ENCODE measurements around the gene GRIK3. TPM values are rescaled to one million over a fixed set of nuclear protein-coding genes. Genes with fewer than 3 reads are reported as not detected.
A peak's percentile ranks its signal among the peaks of the same experiment; 100 is the strongest.
"Not testable (repeated sequence)": the region's sequence is repeated elsewhere in the genome, so short reads cannot be mapped to it uniquely, and the experiment has no call there.

The GRIK3 gene
- polyA plus RNA-seq, 1 donor = 3.4 TPM

DNA sequence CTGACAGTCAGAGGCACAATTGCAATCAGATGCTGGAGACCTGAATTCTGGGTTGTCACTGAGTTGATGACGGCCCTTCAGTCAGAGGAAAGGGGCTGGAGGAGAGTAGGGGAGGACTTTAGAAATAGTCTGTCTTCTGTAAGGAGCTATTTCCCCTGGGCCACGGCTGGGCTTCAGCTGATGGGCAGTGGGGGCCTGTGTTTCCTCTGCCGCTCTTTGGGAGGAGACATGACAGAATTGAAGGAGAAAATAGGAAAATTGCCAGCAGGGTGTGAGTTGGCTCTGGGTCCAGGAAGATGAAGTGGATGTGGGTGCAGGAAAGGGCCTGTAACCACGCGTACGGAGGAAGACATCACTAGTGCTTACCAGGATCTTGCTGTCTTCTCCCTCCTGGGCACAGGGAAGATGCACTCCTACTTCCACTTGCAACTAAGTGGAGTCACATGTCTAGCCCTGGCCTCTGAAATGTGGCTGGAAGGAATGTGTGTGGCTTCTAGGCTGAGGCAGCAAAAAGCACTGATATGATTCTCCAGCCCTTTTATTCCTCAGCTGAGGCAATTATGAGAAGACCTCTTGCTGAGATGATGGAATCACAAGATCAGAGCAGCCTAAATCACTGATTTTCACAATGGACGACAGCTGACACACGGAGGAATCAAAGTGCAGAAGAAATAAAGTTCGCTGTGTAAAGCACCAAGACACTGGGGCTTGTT lies 250.0 kb downstream of the GRIK3 start:
- DNase-seq = no peak

DNA sequence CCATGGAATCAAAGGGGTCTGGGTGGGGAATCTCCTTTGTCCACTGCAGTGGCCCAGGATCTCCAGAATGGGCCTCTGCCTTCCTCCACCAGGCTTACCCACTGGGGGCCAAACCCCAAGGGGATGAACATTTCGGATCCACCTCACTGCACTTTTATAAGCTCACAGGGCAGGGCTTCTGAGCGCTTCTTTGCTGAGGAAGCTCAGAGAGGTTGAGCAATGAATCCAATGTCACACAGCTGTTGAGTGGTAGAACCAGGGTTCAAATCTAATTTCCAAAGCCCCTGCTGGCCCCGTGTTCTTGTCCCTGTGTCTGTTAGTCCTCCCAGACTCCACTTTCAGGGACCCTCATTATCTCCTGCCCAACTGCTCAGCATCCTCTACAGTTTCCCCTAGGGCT lies 250.8 kb downstream of the GRIK3 start:
- no peak for DNase-seq

DNA sequence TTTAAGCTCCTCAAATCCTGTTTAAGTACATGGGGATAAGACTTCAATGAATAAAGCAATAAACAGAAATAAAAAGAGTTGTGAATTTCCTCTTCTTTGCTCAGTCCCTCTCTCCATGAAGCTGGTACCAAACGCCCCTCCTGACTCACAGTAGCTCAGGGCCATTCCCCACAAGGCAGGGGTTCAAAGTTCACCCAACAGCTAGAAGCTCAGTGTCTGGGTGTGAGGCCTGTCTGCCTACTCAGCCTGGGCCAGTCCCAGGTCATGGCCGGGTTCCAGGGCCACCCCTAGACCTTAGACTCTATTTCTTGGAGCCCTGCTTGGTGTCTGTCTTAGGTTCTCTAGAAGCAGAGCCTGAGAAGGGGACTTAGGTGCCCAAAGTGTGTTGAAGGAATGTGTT lies 251.5 kb downstream of the GRIK3 start:
- no peak for DNase-seq

DNA sequence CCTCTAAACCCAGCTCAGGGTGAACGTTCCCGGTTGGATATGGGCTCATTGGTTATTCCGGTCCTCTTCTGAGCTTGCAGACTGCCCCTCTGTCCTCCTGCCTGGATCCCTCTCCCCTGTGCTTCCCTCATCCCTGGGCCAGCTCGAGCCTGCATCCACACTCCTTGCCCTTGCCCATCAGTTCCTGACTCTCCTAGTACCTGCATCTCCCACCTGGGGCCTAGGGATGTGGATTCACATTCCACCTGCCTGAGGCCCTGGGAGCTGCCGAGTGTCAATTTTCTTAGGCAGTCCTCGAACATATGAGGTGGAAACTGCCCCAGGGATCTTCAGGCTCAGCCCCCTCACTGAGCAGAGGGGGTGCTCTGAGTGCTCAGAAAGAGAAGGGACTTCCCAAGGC lies 252.2 kb downstream of the GRIK3 start:
- DNase-seq = no peak

DNA sequence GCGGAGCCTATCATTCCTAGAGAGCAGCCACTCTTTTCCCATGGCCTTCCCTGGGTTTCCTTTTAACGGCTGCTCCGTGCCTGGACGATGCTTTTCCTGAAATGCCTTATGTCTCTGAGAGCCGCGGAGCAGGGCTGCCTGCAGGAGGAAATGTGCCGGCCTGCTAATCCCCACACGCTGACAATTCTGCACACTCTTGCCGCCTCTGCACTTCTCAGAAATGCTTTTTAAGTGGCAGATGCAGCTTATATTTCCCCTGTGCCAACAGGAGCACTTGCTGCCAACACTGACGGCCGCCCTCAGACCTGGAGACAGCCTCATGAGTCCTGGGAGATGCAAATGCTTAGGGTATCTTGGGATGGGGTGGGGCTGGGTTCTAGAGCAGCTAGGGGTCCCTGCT lies 253.2 kb downstream of the GRIK3 start:
- DNase-seq = no peak

DNA sequence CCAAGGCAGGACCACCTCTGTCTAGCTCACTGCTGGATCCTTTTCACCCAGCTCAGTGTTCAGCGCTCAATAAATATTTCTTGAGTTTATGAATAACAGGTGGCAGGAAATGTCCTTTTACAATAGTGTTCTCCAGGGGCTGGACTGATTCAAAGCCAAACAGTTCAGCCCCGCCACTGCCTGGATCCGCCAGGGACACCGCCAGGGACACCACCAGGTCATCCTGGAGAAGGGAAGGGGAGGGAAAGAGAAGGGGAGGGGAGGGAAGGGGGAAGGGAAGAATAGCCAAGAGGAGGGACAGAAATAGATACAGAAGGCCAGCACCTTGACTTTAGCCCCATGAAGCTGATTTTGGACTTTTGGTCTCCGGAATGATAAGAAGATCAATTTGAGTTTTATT lies 255.6 kb downstream of the GRIK3 start:
- no peak for DNase-seq

DNA sequence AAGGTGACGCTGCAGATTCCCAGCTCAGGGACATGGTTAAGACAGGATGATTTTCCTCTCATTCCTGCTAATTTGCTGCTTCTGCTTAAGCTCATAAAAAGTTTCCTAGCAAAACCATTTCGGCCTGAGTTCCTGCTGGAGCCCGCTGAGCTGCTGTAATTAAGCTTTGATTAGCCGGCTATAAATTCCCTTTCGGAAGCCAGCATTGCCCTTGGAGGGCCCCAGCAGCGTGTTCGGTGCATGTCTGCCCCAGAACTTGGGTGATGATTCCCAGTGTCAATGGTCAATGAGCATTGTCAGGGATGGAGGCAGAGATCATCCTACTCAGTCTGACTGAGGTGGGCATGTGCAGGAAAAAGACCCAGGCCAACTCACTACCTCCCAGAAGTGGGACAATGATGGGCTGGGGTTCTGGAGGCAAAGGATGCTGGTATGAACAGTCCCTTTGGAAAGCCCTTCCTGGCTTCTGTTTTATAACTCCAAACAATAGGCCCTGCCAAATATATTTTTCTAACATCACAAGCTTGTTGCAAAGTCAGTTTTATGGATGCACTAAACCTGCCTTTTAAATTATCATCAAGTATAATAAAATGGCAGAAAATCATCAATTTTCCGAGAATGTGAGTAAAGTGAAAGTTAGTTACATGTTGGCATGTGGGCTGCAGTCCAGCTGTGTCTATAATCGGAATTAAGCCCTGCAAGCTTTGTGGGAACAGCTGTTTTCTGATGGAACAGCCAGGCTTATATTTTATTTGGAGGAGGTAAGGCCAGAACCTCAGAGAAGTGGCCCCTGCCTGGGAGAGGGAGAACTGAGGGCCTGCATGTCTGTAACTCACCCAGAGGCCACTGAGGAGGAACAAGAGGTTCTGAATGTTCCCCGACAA lies 257.1 kb downstream of the GRIK3 start:
- DNase-seq = peak; percentile 47

DNA sequence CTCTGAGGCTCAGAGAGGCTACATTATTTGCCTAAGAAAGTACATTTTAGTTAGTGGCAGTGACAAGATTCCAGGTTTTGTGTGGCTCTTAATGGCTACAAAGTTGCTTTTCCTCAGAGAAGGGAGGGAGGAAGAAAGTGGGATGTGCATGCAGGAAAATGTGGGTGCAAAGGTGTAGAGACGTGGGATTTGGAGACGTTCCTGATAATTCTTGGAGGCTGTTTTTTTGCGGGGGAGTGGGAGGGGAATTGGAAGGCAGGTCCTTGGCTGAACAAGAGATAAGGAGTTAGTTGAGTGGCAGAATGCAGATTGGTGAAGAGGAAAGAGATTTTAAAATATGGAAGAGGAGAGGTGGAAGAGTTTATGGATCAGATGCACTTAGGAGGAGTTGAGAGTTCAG lies 258.1 kb downstream of the GRIK3 start:
- no peak for DNase-seq

DNA sequence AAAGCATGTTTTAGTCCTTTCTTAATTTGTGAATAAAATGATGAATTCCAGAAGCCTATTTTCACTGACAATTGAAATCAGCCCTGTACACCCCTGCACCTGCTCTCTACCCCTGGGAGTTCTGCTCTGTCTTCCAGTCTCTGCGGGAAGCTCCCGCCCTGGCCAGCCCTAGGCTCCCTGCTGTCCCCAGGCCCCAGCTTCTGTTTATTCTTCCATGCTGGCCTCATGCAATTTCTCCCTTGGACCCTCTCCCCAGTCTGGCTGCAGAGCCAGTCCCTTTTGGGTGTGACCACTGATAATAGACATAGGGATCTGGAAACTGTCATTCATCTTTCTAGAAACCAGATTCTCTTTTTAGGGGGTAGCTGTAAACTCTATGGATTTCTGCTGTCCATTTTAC lies 258.6 kb downstream of the GRIK3 start:
- DNase-seq = no peak

DNA sequence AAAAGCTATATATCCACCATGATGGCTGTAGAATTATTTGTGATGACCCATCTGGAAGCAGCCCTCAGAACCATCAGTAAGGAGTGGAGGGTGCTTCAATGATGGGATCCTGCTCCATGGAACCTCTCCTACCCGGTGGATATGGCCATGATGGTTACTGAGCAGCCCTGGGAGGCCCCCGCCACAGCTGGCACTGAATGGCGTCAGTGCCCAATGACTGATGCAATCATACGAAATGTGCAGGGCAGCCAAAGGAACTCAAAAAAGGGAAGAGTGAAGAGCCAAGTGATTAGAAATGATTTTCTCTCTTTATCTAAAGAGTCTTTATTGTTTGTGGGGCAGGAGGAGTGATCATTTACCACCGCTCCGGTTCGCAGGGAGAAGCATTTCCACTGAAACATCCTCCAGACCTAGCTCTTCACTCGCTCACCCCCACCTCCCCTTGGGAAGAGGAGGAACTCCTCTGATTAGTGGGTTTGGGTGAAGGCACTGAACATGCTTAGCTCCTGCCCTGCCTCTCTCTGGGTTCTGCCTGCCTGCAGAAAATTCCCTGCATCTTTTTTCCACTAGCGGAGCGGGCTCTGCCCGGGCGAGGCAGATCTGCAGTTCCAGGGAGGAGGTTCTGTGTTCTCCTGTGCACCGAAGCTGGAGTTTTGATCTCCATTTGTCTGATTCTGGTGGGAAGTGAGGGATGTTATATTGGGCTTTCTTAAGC lies 260.3 kb downstream of the GRIK3 start:
- DNase-seq = no peak

DNA sequence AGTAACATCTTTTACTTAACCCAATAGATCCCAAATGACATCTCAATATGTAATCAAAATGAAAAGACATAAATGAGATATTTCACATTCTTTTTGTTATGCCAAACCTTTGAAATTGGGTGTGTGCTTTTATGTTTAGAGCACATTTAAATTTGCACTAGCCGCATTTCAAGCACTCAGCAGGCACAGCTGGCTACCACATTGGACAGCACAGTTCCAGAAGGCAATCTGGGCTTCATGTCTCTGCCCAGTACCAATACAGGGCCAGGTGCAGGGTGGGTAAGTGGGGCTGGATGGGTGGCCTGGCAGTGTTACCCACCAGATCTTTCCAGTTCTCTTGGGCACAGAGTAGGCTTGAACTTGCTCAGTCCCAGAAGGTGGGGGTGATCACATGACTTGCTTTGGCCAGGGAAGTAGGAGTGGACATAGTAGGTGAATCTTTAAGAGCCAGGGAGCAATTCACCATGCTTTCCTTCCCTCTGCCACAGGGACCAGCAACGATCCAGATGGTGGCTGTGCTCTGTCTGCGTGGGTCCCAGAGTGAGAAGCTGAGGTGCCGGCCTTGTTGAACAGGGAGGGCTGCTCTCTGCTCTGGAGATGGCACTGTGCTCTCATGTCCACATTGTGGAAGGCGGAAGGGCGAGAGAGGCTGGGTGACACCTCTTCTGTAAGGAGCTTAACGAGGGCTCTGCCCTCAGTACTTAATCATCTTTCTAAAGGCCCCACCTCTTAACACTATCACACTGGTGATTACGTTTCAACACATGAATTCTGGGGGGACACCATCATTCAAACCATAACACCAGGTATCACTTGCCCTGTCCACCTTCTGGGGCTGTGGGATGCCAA lies 261.4 kb downstream of the GRIK3 start:
- DNase-seq = no peak

DNA sequence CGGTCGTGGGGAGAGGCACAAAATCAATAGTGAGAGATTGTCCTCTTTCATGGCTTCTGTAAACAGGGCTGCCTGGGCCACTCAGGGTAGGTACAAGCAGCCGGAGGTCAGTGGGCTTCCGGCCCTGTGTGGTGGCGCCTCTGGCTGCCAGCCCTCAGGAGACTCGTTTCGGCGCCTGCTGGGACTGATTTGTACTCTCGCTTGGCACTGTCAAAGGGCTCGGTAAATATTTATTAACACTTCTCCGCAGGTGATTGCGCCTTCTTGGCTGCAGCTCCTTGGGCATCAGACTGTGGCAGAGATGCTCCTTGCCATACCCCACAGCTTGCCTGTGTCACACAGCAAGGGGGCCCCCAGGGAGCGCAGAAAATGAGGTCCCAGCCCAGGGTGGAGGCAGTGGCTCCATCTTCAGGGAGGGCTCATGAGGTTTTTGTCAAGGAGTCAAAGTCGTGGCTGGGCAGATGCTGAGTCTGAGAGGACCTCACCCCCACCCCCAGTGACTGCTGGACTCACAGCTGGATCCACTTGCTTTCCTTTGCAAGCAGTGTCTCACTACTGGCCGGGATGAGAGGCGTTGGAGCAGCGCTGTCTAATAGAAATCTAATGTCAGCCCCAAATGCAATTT lies 262.5 kb downstream of the GRIK3 start:
- no peak for DNase-seq

DNA sequence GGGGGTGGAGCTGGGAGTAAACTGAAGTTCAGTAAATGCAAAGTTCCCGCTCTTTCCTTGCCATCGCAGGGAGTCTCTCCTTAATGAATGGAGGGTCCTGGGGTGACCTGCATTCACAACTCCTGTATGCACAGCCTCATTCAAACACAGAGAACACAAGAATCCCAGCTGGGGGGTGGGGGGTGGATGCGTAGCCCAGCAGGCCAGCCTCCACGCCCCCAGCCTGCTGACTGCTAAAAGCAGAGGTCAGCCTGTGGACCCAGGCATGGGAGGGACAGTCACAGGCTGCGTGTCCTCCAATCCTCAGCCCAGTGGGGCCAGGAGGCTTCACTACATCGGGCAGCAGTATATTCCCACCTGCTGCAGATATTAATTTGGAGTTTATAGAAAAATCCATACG lies 263.1 kb downstream of the GRIK3 start:
- no peak for DNase-seq

DNA sequence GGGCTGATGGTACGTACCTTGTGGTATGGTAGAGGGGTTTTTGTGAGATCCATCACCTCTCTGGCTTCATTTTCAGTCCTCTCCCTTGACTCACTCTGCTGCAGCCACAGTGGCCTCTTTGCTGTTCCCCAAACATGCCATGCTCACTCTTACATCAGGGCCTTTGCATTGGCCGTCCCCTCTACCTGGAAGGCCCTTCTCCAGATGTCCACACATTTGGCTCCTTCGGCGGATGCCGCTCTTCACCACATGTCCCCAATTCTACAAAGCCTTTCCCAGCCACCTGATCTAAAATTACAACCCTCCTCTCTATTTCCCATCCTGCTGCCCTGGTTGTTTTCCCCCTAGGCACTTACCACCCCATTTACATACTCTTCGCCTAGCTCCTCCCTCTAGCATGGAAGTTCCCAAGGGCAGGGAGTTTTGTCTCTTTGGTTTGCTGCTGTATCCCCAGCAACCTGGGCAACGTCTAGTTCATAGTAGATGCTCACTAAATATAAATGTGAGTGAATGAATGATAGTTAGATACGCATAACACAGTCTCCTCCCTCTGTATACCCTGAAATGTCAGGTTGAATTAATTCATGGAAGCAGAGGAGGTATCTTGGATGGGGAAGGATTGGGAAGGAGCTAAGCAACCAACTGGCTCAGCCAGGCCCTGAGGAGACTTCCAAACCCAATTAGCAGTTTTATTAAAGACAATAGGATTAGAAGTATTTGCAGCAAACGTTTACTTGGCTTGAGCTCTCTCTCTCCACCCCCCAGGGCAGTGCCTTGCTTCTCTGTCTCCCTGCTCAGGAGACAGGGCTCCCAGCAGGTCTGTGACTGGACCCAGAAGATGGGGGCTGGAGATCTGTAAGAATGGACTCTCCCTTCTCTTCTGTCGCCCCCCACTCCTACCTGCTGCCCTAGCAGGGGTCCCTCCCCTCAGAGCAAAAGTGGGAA lies 264.2 kb downstream of the GRIK3 start:
- DNase-seq = no peak

DNA sequence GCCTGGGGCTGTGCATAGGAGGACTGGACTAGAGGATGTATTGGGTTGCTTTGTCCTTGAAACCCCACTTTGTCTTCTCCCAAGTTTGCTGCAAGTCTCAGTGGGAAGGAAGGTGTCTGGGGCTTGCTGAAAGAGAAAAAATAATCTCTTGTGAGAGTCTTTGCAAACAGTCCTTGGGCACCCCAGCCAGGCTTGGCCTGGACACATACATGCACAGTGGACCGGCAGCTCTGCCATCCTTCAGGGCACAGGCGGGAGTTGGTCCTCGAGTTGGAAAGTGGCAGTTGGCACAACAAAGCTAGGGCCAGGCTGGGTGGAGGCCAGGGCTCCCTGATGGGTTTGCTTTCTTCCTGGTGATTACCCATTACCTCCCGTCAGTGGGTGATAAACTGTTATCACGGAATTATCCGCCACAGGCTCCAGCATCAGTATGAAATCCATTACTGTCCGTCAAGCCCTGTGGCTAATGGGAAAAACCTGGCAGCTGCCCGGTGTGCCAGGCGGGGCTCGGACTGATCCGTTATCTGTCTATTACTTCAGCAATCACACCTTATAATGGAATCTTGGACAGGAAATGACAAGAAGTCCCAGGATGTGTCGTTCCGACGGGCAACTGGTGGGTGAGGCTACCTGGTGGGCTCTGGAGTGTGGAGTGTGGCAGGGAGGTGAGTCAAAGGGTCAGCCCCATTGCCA lies 265.7 kb downstream of the GRIK3 start:
- DNase-seq = no peak

DNA sequence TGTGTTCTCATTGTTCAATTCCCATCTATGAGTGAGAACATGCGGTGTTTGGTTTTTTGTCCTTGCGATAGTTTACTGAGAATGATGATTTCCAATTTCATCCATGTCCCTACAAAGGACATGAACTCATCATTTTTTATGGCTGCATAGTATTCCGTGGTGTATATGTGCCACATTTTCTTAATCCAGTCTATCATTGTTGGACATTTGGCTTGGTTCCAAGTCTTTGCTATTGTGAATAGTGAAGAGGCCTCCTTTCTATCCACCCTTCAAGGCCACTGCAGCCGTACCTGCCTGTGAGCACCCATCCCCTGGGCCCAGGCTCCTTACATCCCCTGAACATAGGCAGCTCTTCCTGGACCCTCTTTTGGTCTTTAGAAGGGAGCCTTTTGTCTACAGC lies 266.9 kb downstream of the GRIK3 start:
- DNase-seq = not testable (repeated sequence)

DNA sequence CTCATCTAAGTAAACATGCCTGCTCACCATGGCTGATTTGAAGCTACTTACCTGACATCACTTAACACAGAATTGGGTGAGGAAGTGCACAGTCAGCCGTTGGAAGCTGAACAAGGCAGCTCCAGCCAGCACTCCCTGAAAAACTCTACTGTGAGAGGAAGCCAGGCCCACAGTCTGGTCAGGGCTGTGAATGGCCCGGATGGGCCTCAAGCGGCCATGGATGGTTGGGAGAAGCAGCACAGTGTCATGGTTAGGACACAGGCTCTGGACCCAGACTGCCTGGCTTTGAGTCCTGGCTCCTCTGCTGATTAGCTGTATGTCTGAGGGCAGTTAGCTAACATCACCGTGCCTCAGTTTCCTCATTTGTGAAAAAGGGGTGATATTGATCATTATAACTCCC lies 267.8 kb downstream of the GRIK3 start:
- DNase-seq = no peak

DNA sequence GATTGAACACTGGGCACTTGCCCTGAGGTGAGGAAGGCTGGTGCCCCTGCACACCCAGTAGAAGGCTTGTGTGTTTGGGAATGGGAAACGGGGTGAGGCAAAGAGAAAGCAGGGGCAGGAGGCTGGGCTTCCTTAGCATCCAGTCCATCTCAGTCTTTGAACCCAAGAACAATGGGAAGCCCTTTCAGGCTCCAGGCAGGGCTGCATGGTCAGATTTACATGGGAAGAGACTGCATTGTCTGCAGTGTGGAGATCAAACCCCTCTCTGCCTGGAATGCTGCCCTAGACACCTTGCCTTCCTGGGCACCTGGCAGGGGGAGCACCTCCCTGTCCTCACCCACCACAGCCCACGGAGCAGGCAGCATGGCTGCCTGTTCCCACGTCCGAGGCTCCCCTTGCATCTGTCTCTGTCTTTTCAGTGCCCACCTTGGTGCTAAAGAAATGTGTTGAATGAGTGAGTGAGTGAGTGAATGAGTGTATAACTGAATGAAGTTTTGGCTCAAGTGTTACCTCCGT lies 268.5 kb downstream of the GRIK3 start:
- DNase-seq = no peak

DNA sequence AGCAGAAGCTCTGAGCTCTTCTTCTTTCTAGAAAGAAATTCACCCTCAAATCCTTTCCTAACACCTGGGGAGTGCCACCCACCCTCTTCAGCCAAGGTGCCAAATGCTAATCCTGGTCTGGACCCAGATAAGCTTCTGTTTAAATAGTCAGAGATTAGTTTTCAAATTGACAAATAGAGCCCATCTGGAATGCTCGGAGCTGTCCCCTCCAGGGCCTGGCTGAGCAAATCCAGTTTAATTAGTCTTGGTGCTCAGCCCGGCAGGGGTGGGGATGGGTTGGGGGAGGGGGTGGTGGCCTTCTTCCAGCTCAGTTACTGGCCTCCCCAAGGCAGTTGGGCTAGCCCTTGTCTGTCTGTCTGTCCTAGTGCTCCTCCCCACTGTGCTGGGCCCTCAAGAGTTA lies 269.5 kb downstream of the GRIK3 start:
- no peak for DNase-seq

DNA sequence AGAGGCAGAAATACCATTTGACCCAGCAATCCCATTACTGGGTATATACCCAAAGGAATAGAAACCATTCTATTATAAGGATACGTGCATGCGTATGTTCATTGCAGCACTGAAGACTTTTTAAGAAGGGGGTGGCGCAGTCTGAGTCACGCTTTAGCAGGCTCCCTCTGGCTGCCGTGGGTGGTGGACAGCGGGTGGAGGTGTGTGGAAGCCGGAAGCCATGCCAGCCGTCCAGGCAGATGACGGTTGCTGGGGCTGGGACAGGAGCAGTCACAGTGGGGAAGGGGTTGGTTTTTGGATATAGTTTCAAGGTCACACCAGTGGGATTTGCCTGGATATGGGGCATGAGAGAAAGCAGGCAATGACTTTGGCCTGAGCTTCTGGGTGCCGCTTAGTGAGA lies 270.5 kb downstream of the GRIK3 start:
- no peak for DNase-seq
